GM23338 (cell line): ENCODE results near the gene NRAS.

ENCODE experiments used
- CREB1 ChIP-seq: fragments of 250-450 bp; sonication (Bioruptor Pico); IDR thresholded peaks from 2 replicates; pipeline ENCODE4 v1.5.0; 2020; ENCODE audit warnings: low read depth, mild to moderate bottlenecking, moderate library complexity
- CTCF ChIP-seq, 2 experiments: fragments of 200-600 bp in 1 of 2; sonication (generic) in 1 of 2; conservative IDR thresholded peaks; 2 replicates each; pipeline versions ENCODE4 v1.5.1 to v1.6.1; 2016 to 2017; ENCODE audit warnings: antibody characterized with exemption in 2 of 2, low read depth in 2 of 2, mild to moderate bottlenecking in 2 of 2, moderate library complexity in 1 of 2
- ETS1 ChIP-seq: IDR thresholded peaks from 2 replicates; pipeline ENCODE4 v1.6.1; 2016; ENCODE audit warnings: antibody characterized with exemption
- EZH2 ChIP-seq: fragments of 200-600 bp; sonication (generic); IDR thresholded peaks from one replicate; pipeline ENCODE4 v1.8.0; 2017; ENCODE audit warnings: antibody characterized with exemption, mild to moderate bottlenecking, low read depth; ENCODE audit not compliant: unreplicated experiment
- EZH2phosphoT487 ChIP-seq: fragments of 200-600 bp; sonication (generic); IDR thresholded peaks from one replicate; pipeline ENCODE4 v1.8.1; 2018; ENCODE audit warnings: antibody characterized with exemption; ENCODE audit not compliant: unreplicated experiment
- JUNB ChIP-seq: IDR thresholded peaks from one replicate; pipeline ENCODE4 v1.6.1; 2016; ENCODE audit warnings: antibody characterized with exemption; ENCODE audit not compliant: unreplicated experiment
- NANOG ChIP-seq: IDR thresholded peaks from 2 replicates; pipeline ENCODE4 v1.6.1; 2016; ENCODE audit warnings: antibody characterized with exemption, borderline replicate concordance
- POLR2AphosphoS5 ChIP-seq: IDR thresholded peaks from 2 replicates; pipeline ENCODE4 v1.6.1; 2016; ENCODE audit warnings: antibody characterized with exemption, low read depth
- REST ChIP-seq: IDR thresholded peaks from one replicate; pipeline ENCODE4 v1.6.1; 2018; ENCODE audit warnings: antibody characterized with exemption; ENCODE audit not compliant: unreplicated experiment
- STAT1 ChIP-seq: IDR thresholded peaks from one replicate; pipeline ENCODE4 v1.6.1; 2016; ENCODE audit warnings: antibody characterized with exemption; ENCODE audit not compliant: unreplicated experiment
- ZNF114 ChIP-seq: fragments of 250-450 bp; sonication (Bioruptor Pico); IDR thresholded peaks from 2 replicates; pipeline ENCODE4 v1.5.0; 2020; ENCODE audit warnings: mild to moderate bottlenecking, moderate library complexity
- ZNF331 ChIP-seq: fragments of 250-450 bp; sonication (Bioruptor Pico); IDR thresholded peaks from 2 replicates; pipeline ENCODE4 v1.5.0; 2020; ENCODE audit warnings: low read depth, mild to moderate bottlenecking, moderate library complexity
- ZNF462 ChIP-seq: fragments of 250-450 bp; sonication (Bioruptor Pico); IDR thresholded peaks from 2 replicates; pipeline ENCODE4 v1.5.0; 2020; ENCODE audit warnings: mild to moderate bottlenecking, moderate library complexity

- TF ChIP-seq CTCF (conservative IDR thresholded peaks at IDR 0.05; ENCODE audit: low read depth in 2 of 2) (no peak), REST (no peak), NANOG (no peak), JUNB (no peak), POLR2AphosphoS5 (no peak), EZH2phosphoT487 (no peak), EZH2 (no peak), CREB1 (CRISPR knock-in tag) (no peak), ZNF462 (CRISPR knock-in tag) (no peak), ZNF331 (CRISPR knock-in tag) (no peak), STAT1 (no peak), ETS1 (no peak), ZNF114 (CRISPR knock-in tag) (no peak)
Measured at GRCh38 chr1:114746450-114747121, 30.0 kb upstream of the NRAS start.
